Stimulated activated CD8-positive, alpha-beta memory T cell treated with anti-CD3 and anti-CD28 coated beads, Interleukin-4, amount 100 ng/mL, for 4 hours (primary cell): Measurements from ENCODE around the gene TBL1X.
A peak's percentile ranks its signal among the peaks of the same experiment; 100 is the strongest.
"Not testable (repeated sequence)": the region's sequence is repeated elsewhere in the genome, so short reads cannot be mapped to it uniquely, and the experiment has no call there.

Experiments used
- DNase-seq, 2 donors: peaks; one replicate each; pipeline ENCODE4 v3.0.0-alpha.2; 2020; ENCODE audit warnings: low read depth in 2 of 2, low spot score in 1 of 2

The TBL1X gene

DNA sequence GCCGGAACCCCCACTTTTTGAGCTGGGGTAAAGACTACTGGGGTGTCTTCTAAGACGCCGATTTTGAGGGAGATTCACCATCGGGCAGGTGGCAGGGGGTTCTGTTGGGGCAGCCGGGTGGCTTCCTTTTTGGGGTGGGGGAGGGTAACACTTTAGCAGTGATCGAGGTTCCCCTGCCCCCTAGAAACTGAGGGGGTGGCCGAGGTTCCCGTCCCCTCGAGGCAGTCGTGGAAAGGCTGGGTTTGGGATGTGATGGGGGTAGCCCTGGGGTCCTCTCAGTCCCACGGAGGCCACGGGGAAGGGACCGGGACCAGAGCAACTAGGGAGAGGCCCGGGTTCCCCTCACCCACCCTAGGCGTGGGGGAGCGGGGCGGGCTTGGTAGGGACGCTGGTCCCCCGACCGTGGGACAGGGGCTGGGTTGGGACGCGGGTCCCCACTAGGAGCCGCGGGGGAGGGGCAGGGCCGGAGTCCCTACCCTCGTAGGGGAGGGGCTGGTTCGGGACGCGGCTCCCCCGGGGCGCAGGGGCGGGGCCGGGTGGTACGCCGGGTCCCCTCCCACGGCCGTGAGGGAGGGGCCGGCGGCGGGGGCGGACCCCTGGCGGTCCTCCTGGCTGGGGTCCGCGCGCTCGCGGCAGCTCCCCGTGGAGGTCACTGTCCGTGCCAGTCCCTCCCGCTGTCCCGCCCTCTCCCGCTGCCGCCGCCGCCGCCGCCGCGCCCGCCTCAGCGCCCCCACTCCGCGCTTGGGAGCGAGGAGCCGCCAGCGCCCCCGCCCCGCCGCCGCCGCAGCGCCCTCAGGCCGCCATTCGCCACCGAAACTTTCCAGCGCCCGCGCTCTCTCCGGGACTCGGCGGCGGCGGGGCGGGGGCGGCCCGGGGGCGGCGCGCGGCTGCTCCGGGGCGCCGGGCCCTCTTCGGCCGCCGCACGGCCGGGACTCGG, at the start of gene TBL1X:
TSS of gene TBL1X (plus strand) at position 624 of the 937 bp plus-strand sequence. CDS start 188,529 bp downstream, outside the sequence.
- DNase-seq = peak in 1 of 2 donors; percentile 37

DNA sequence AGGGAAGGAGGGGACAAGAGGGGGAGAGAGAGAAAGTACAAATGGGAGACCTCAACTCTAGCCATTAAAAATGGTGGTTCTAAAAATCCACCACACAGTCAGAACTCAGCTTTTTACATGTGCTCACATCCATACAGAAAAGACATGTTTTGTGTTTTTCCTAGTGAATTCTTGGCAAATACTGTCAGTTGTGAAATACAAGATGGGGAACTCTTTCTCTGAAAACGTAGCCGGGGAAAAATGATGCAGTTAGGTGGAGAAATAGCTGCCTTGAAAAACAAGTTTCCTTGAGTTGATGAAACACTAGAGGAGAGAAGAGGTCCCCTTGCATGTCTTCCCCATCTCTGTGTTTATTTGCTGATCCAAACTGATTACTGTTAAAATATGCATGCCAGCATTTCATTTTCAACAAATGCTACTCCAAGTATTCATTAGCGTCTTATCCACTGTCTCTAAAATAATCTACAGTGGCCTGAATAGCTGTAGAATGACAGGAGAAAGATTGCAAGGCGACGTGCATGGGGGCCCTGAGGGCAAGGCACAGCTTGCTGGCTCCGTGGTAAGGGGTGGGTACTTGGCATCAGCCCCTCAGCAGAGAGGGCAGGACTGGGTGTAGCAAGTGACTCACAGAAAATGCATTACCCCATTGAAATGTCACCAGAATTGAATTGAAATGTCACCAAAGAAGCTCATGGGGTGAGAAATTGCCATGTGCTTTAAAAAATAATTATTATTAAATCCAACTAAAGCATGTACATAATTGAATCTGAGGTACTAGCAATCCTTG, 48.1 kb upstream of the TBL1X start:
- no peak for DNase-seq

DNA sequence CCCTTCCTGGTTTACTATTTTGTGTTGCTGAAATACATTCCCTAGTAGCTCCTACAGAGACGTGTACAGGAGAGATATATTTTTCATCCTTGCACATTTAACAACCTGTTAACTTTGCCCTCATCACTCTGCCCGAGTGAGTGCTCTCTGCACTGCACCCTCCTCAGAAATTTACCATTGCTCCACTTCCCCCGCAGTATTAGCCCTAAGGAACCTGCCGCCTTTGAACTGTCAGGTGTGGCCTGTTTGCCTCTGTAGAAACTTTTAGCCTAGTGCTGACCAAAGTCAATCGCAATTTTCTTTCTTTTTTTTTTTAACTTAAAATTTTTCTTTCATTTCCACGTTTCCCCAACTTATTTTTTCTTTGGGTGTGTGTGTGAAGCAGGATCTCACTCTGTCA, 46.6 kb upstream of the TBL1X start:
- no peak for DNase-seq

DNA sequence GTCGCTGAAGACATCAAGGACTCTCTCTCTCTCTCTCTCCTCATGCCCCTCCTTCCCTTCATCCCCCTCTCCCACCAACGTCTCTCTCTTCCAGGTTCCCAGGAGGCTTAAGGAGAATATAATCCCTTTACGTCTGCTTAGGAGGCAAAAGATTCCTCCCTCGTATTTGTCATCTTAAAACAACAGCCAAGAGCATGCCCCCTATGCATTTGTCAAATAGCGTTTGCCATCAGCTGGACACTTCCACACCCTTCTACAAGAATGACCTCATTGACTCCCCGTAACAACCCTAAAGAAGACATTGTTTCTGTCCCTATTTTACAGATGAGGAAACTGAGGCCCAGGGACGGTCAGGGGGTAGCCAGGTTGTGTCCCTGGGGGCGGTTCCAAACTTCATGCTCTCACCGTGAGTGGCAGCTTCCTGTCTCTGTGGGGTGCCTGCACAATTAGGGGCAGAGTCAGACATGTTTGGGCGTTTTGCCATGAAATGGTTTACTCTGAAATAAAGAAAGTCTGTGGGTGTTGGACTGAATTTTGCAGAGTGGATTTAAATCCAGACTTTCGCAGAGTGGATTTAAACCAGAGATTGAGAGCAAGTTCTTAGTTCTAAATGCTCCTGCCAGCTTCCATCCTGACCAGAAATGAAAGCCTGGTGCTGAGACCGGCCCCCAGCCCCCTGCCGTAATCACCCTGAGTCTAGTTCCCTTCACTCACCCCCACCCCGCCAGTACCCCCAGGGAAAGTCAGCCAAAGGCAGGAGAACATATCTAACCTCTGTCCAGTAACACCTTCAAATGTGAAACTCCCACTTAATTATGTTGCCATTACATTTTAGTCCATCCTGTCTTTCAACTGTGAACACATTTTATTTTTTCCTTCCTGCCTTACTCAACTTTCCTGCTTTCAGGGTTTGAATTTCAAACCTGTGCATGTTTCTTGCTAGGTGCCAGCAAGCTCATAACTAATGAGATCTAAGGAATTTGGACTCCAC, 44.3 kb upstream of the TBL1X start:
- DNase-seq = no peak

DNA sequence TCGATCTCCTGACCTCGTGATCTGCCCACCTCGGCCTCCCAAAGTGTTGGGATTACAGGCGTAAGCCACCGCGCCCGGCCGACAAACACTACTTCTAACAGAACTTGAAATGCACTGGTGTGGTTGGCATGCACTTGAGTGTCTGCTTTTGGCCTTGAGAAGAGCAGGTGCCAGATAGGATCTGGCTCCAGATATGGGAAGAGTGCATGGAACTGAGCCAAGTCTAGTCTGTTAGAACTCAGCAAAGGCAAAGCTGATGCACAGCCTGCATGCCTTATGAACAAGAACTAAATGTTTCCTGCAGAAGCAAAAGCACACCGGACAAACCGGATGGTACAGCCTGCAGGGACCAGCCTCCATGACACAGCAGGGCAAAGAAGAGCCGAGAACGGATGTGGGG, 35.1 kb upstream of the TBL1X start:
- DNase-seq = no peak

DNA sequence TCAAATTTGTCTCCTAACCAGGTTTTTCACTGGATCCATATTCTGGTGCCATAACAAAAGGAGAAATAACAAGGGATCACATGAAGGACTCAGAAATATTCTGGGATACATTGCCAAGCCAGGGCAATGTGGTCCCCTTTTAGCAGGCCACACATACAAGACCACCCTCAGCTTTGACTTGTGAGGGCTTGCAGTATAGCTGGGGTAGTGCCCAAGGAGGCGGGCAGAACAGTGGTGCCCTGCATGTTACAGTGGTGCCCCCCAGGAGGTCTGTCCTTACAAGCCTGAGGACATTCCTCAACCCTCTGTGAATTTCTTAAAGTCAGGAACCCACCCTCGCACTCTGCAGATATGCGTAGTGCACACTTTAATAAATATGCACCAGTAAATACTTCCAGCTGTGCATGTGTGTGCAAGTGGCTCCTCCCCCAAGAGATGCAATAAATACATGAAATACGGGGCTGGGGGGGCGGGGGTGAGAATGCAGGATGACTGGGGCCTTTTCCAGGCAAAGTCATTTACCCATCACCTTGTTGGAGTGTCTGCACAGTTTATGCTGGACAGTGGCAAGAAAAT, 34.4 kb upstream of the TBL1X start:
- no peak for DNase-seq

DNA sequence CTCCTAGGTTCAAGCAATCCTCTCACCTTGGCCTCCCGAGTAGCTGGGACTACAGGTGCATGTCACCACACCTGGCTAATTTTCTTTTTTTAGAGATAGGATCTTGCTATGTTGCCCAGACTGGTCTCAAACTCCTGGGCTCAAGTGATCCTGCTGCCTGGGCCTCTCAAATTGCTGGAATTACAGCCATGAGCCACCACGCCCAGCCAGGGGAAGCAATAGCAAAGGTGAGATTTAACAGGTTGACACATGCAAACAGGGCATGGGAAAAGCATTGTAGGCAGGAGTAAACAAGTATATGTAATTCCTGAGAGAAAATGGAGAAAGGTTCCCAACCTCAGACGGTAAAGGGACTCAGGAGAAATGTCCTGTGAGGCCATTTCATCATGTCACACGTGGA, 33.6 kb upstream of the TBL1X start:
- DNase-seq = no peak

DNA sequence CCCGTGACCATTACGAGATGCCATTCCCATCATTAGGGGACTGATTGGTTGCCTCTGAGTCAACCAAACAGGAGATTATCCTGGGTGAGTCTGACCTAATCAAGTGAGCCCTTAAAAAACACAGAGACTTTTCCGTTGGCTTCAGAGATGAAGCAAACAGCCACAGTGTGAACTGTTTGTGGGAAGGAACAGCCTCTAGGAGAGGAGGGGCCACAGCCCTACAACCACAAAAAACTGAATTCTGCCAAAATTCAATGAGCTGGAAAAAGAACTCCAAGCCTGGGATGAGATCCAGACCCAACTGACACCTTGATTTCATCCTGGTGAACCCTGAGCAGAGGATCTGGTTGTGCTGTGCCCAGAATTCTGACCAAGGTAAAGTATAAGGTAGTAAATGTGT, 31.3 kb upstream of the TBL1X start:
- no peak for DNase-seq

DNA sequence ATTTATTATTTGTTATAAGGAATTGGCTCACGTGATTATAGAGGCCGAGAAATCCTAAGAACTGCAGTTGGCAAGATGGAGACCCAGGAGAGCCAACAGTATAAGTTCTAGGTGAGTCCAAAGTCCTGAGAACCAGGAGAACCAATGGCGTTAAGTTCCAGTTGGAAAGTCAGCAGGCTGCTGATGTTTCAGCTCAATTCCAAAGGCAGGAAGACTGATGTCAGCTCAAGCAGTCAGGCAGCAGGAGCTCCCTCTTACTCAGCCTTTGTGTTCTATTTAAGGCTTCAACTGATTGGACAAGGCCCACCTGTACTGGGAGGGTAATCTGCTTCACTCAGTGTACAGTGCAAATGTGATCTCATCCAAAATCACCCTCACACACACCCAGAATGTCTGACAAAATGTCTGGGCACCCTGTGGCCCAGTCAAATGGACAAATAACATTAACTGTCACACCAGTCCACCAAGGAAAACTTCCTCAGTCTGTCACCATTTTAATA, 30.8 kb upstream of the TBL1X start:
- no peak for DNase-seq

DNA sequence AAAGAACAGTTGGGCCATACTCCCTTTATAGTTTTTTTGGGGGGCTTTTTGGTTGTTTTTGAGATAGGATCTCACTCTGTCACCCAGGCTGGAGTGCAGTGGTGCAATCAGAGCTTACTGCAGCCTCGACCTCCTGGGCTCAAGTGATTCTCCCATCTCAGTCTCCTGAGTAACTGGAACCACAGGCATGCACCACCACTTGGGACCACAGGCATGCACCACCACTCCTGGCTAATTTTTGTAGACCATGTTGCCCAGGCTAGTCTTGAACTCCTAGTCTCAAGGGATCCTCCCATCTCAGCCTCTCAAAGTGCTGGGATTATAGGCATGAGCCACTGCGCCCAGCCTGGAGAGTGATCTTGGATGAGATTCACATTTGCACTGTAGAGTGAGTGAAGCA, 29.8 kb upstream of the TBL1X start:
- not testable (repeated sequence) for DNase-seq

DNA sequence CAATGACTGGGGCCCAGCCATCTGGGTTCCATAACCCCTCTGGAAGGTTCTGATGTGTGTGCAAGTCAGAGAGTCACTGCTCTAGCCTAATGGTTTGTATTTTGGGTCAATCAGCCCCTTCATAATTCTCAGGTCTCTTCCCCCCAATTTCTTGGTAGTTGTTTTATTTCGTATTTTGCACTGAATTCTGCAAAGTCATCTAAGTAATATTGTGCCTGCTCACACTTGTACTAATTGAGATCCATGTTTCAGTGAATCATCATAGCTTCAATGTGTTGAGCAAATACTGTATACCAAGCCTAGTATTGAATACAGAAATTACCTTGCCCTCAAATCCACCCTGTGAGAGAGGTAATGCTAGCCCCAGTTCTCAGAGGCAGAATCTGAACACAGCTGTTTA, 28.0 kb upstream of the TBL1X start:
- DNase-seq = no peak

DNA sequence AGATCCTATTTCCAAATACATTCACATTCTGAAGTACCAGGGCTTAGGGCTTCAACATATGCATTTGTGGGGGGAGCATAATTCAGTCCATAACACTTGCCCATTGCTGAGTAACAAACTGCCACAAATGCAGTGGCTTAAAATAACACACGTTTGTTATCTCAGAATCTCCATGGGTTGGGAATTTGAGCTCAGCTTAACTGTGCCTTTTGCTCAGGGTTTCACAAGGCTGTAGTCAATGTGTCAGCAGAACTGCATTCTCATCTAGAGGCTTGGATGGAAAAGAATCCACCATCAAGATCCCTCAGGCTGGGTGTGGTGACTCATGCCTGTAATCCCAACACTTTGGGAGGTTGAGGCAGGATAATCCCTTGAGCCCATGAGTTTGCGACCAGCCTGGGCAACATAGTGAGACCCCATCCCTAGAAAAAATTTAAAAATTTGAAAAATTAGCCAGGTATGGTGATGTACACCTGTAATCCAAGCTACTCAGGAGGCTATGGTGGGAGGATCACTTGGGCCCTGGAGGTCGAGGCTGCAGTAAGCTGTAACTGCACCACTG, 25.8 kb upstream of the TBL1X start:
- no peak for DNase-seq

DNA sequence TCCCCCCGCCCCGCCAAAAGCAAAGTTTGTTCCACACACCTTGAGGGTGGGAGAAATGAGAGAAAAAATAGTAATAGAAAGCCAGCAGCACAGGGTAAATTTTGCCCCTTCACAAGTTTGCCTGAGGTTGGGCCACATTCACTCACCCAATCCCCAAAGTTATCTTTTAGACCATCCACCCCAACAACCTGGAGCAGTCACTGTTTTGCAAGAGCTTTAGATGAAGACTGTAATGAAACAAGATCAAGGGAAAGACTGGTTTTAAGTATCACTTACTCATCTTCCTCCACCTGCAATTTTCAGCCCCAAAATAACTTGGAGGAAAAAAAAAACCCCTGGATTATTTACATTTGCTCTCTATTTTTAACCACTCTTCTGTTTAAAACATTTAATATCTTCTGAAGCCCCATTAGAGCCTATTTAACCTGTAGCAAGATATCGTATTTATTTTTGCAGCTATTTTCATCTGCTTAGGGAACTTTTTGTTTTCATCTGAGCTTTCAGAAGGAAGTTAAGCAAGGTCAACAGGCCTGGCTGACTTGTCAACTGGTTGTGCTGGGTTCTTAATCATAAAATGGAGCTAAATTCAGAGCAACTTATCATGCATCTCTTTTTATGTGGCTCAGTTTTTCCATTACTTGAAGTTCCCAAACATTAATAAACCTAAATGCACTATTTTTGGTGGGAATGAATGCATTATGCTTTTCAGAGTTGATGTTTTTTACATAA, 24.6 kb upstream of the TBL1X start:
- DNase-seq = no peak

DNA sequence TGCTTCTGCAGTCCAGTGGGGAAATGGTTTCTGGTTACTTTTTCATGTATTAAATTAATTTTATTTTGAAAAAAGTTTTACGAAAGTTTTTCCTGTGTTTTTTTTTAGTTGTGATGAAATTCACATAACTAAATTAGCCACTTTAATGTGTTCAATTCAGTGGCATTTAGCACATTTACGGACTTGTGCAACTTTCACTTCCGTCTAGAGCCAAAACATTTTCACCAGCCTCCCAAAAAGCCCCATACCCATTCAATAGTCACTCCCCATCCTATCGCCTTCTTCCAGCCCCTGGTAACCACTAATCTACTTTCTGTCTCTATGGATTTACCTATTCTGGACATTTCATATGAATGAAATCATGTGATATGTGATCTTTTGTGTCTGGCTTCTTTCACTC, 22.8 kb upstream of the TBL1X start:
- no peak for DNase-seq

DNA sequence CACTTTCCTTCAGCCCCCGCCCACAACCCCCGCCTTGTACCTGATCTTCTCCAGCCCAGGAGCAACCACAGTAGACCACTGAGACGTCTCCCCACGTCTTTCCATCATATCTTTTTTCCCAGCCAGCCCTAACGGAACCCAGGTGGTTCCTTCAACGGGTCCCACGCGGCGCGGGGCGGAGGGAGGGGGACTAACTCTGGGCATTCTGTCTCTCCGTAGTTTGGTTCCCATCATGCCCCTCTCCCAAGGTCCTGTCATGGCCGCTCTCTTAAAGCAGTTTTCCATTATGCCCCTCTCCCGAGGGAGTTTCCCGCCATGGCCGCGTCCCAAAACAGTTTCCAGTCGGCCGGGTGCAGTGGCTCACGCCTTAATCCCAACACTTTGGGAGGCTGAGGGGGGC, 21.5 kb upstream of the TBL1X start:
- no peak for DNase-seq

DNA sequence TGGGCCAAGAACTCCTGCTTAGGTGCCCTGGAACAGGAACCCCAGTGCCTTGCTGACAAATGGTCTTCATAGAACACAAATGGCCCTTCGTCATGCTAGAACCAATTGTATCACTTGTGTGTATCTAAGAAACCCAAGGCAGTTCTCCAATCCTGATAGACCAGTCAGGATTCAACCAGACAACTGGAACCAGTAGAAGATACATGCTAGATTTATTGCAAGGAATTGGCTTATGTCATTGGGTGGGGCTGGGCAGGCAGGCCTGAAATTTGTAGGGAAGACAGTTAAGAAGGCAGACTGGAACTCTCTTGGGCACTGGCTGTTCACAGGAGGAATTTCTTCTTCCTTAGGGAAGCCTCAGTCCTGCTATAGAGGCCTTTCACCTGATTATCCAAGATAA, 17.0 kb upstream of the TBL1X start:
- DNase-seq = no peak

DNA sequence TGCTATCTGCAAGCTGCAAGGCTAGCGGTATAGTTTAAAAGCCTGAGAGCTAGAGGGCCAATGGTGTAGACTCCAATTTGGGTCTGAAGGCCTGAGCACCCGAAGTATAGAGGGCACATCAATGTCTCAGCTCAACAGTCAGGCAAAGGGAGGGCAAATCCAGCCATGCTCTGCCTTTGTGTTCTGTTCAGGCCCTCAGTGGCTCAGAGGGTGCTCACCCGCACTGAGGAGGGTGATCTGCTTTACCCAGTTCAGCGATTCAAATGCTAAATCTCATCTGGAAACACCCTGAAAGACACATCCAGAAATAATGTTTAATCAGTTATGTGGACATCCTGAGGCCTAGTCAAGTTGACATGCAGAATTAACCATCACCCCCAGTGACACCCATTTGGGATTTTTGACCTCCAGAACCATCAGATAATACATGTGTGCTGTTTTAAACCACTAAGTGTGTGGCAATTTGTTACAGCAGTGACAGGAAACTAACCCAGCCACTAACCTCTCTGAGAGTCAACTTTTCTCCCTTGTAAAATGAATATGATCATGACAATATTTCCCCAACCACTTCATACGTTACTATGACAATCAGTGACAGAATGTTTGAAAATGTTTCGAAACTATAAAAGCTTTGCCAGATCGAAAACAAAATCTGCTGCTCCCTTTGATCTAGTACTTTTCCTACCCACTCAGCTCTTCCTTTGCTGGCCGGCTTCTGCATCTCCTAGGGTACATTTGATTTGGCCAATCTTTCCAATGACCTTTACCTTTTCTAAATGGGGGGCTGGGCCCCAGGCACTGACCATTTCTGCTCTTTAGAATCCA, 8.4 kb upstream of the TBL1X start:
- DNase-seq = no peak

DNA sequence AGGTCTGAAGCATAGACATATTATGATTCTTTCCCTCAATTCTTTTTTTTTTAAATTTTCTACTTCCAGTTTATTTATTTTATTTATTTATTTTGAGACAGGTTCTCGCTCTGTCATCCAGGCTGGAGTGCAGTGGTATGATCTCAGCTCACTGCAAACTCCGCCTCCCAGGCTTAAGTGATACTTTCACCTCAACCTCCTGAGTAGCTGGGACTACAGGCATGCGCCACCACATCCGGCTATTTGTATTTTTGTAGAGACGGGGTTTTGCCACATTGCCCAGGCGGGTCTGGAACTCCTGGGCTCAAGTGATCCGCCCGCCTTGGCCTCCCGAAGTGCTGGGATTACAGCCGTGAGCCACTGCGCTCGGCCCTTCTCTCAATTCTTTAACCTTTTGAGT, 6.8 kb upstream of the TBL1X start:
- not testable (repeated sequence) for DNase-seq
